DMS79 treated with DMSO at 0.1 percent for 48 hours (cell line): ENCODE results near the gene EMD.
"Not testable (repeated sequence)": the region's sequence is repeated elsewhere in the genome, so short reads cannot be mapped to it uniquely, and the experiment has no call there.

Experiments used
- DNase-seq: peaks from one replicate; lab custom pipeline; 2025; lab: John Stamatoyannopoulos, UW

The EMD gene

GRCh38 chrX:154371017-154371788 is 7.9 kb upstream of the EMD start:
- peak; percentile 61 for DNase-seq

GRCh38 chrX:154371789-154372300 is 7.2 kb upstream of the EMD start:
- DNase-seq: no peak

DNA sequence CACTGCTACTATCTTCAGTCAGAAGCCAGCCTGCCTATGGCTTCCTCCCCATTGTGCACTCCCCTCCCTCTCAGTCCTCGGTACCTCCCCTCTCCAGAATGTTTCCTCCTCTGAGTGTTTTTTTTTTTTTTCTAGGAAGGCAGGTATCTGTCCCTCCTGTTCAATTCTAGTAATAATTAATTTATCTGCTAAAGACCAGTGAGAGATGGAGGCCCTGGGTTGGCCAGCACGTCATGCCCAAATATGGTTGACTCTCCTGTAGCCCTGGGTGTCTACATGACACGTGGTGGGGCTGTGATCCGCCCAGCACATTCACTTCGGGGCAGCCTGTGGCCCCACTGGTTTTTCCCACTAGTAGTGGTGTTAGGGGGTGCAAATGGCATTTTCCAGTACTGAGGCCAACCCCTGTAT is 6.5 kb upstream of the EMD start:
- DNase-seq: no peak

GRCh38 chrX:154373340-154374306 is 5.5 kb upstream of the EMD start:
- DNase-seq: peak; percentile 65

DNA sequence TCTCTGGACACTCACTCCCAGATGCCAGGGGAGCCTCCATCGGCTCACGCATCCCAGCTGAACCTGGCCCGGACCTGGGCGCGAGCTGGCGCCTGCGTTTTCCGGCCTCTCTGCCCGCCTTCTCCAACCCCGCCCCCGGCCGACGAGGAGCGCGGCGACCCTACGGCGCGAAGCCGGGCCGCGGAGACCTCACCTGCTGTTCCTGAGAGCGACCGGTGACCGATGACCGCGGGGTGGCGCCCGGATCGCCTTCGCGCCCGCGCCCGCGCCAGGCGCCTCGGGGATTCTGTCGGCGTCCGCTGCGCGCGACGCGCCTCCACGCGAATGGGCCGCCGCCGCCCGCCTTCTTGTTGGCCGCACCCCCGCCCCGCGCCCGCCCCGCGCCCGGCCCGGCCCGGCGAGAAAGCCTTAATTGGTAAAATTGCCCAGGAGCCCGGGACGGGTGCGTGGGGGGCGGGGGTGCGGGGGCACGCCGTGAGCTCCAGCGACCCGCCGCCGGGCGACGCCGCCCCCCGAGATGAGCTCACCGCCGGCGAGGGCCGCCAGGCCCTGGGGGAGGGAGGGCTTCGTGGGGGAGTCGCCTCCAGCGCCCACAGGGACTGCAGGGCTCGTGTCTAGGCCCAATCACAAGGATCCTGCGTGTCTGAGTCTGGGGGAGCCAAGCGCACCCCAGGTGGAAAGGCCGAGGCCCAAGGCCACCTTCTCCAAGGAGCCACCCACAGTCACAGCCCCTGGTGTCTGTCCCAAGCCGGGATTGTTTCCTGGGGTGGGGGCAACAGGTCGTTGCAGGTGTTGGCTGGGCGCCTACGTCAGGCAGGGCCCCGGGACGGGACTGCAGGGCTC is 4.6 kb upstream of the EMD start, which contains the start of gene FLNA:
Gene FLNA (minus strand): TSS at position 322 of the 843 bp plus-strand sequence. CDS start 3,389 bp downstream, outside the sequence.
- peak; percentile 13 for DNase-seq

- no peak for DNase-seq
Measured at GRCh38 chrX:154375156-154375504, 4.0 kb upstream of the EMD start.

- DNase-seq: no peak
Measured at GRCh38 chrX:154376774-154377173, 2.3 kb upstream of the EMD start.

DNA sequence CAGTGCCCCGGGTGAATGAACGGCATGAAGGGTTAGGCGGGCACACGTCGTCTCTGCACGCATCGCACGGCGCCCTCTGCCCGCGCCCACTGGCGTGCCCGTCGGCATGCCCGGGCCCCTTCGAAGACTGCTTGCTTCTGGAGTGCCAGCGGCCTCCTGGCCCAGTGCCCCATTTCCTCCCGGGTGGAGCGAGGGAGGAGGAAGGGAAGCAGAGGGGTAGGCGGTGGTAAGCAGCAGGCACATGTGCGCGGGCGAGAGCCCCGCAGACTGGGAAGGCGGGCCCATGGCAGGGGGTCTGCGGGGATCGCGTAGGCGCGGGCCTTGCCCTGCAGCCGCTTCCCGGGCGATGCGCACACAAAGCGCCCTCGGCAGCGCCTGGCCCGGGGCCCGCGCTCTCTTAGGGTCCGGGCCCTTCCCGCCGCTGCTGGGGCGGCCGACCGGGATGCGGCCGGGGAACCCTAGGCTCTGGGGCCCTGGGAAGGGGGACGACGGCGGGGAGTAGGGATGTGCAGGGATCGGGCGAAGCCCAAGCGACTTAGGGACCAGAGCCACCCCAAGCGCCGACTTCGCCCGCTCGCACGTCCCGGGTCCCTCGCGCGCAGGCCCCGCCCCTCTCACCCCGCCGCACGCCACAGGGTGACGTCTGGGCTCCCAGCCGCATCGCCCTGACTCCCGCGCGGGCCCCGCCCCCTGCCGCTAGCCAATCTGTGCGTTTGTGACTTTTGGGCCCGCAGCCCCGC is 866 bp upstream of the EMD start:
- DNase-seq: peak; percentile 29

GRCh38 chrX:154379569-154379951 is 465 bp downstream of the EMD start:
- DNase-seq: no peak

GRCh38 chrX:154380153-154380552 is 1.1 kb downstream of the EMD start:
- DNase-seq: no peak

GRCh38 chrX:154380787-154381186 is 1.7 kb downstream of the EMD start:
- no peak for DNase-seq

DNA sequence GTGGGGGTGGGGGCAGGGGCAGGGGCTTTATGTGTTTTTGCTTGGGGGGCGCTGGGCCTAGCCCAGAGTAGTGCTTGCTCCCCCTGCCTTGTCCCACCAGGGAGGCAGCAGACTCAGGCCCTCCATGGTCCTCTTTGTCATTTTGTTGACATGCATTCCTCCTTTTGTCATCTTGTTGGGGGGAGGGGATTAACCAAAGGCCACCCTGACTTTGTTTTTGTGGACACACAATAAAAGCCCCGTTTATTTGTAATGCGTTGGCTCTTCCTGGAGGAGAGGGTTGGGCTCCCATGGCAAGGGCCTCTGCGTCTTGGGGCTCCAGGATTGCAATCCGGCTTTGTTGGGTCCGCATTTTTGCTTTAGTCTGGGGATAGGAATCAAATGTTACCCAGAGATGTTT is 2.2 kb downstream of the EMD start:
- DNase-seq: no peak

GRCh38 chrX:154382483-154383069 is 3.5 kb downstream of the EMD start:
- DNase-seq: no peak

DNA sequence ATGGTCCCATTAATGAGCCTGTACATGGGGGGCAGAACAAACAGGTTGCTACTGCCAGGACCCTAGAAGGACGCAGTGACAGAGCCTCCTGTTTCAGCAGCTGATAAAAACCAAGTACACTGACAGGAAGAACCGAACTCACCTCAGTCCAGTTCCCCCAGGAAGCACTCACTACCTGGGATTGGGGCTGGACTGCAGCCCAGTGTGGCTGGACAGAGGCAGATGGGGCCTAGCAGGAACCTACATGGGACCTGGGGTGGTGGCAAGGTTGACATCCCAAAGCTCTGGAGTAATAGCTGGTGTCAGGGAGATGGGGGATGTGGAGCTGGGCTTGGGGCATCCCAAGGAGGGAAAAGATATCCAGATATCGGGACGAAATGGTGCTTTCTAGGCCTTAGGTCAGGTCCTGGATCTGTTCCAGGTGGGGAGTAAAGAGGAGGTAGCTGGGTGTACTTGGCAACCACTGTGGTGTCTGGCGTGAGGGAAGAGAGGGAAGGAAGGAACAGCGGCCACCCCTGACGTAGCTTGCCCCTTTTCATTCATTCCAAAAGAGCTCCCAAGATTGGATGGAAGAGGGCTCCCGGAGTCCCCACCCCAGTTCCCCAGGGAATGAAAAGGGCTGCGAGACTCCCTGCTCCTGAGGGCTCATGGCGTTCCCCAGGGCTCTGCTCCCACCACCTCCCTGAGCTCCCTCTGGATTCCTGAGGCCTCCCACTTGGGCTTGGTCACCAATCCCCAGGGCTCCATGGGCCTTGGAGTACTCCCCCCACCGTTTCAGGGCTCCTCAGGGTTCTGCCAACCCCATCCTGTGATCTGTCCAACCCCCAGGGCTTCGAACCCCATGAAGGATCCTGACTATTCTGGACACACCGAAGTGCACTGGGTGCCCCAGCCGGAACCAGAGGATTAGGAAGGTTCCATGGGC is 4.5 kb downstream of the EMD start:
- no peak for DNase-seq

- no peak for DNase-seq
Measured at GRCh38 chrX:154384284-154384892, 5.3 kb downstream of the EMD start.

- DNase-seq: not testable (repeated sequence)
Measured at GRCh38 chrX:154388094-154388493, 9.0 kb downstream of the EMD start.

DNA sequence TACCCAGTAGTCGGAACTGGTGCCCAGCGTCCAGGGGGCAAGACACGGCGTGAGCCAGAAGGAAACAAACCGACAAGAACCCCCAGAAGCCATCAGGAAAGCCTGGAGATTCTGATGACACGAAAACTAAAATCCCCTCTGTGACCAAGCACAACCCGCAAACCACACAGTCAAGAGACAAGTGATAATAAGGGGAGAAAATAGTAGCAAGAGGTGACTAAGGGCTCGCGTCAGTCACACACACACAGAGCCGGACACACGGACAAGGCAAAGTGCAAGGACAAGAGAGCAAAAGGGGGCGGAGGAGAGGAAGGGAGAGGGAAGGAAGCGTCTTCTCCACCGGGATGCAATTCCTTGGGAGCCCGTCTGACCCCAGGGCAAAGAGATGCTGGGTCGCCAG is 9.6 kb downstream of the EMD start:
- not testable (repeated sequence) for DNase-seq

GRCh38 chrX:154389812-154390747 is 11.0 kb downstream of the EMD start:
- DNase-seq: not testable (repeated sequence)
